Measurements from ENCODE around the gene GNB1. TPM values are rescaled to one million over a fixed set of nuclear protein-coding genes. Genes with fewer than 3 reads are reported as not detected.

GNB1 gene
- total and polyA plus RNA-seq, 2 of the 4 experiments (the other 2 are of a cell fraction), result 73.5 to 371 TPM

DNA sequence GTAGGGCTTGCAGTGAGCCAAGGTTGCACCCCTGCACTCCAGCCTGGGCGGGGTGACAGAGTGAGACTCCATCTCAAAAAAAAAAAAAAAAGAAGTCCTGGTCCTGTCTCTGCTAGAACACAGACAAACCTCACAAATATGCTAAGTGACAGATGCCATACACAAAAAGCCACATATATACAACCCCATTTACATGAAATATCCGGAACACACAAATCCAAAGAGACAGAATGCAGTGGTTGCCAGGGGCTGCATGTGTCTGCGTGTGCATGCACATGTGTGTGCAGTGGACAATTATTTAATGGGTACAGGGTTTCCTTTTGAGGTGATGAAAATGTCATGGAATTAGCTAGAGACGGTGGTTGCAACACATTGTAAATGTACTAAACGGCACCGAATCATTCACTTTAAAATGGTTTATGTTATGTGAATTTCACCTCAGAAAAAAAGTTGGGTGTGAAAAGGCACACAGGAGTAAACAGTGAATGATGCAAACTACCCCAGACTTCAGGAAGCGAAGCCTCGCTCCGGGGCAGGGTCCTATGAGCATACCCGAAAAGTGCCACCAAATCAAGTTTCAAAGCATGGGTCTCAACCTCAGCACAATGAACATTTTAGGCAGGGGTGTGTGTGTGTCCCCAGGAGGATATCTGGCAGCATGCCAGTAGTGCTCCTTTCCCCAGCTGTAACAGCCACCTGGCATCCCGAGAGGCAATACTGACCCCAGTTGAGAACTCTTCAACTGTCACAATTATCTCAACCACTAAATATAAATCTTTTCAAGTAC is 48.3 kb downstream of the GNB1 start:
- peaks cover 6% of the 10 kb centered on the region; the same call in 1 of the 2 replicates for H3K9me1 ChIP-seq (ENCODE audit: insufficient read depth, low read length)
- no TSS peak for BruUV-seq (replicated peaks)
- H2BK120ac ChIP-seq (ENCODE audit: low read depth, low read length), result no peak overlapping the region
- no peak overlapping the region for H3K4ac ChIP-seq (ENCODE audit: low read depth, low read length)
- CTCF ChIA-PET, result interaction anchor here (0.7 kb wide), 1 partner anchor 10 kb away, joined by 3 read pairs; no protein-coding TSS in a partner anchor
- no peaks in the 10 kb centered on the region for H3K4me1 ChIP-seq (ENCODE audit: control insufficient read depth, insufficient read depth, low read length)
- TF ChIP-seq NFE2L2 (IDR thresholded peaks at IDR 0.05; ENCODE audit: low read depth, low read length) (no peak), MAFK (IDR thresholded peaks at IDR 0.05; ENCODE audit: low read depth, low read length) (no peak), RFX5 (IDR thresholded peaks at IDR 0.05; ENCODE audit: low read depth, low read length) (no peak), USF2 (IDR thresholded peaks at IDR 0.05; ENCODE audit: low read depth, low read length) (no peak), MAZ (IDR thresholded peaks at IDR 0.05; ENCODE audit: borderline replicate concordance, low read depth, low read length) (no peak), POLR2A (IDR thresholded peaks at IDR 0.05; ENCODE audit: low read depth, low read length) (no peak), FOS (IDR thresholded peaks at IDR 0.05; ENCODE audit: low read depth, low read length) (no peak), MXI1 (IDR thresholded peaks at IDR 0.05; ENCODE audit: borderline replicate concordance, low read depth, low read length) (no peak)
- TF ChIP-seq, protein P1, sequence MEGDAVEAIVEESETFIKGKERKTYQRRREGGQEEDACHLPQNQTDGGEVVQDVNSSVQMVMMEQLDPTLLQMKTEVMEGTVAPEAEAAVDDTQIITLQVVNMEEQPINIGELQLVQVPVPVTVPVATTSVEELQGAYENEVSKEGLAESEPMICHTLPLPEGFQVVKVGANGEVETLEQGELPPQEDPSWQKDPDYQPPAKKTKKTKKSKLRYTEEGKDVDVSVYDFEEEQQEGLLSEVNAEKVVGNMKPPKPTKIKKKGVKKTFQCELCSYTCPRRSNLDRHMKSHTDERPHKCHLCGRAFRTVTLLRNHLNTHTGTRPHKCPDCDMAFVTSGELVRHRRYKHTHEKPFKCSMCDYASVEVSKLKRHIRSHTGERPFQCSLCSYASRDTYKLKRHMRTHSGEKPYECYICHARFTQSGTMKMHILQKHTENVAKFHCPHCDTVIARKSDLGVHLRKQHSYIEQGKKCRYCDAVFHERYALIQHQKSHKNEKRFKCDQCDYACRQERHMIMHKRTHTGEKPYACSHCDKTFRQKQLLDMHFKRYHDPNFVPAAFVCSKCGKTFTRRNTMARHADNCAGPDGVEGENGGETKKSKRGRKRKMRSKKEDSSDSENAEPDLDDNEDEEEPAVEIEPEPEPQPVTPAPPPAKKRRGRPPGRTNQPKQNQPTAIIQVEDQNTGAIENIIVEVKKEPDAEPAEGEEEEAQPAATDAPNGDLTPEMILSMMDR (conservative IDR thresholded peaks at IDR 0.05; ENCODE audit: low read depth, low read length), result no peak
- H4K5ac ChIP-seq (ENCODE audit: low read depth, low read length), result no peak overlapping the region
- no peak overlapping the region for H2BK15ac ChIP-seq (ENCODE audit: low read depth, low read length)
- no peak overlapping the region for H3K56ac ChIP-seq (ENCODE audit: extremely low read depth, insufficient read depth, low read length)
- H4K91ac ChIP-seq (ENCODE audit: insufficient read depth, low read depth, low read length), result no peak overlapping the region
- no peak overlapping the region for H3K4me2 ChIP-seq (ENCODE audit: low read depth, low read length)
- H3K9ac ChIP-seq (ENCODE audit: low read depth, low read length), result no peak overlapping the region
- no peak overlapping the region for H2AK9ac ChIP-seq (replicated peaks; ENCODE audit: low read depth, low read length, poor library complexity)
- H4K20me1 ChIP-seq (ENCODE audit: insufficient read depth, low read length), result peaks cover 100% of the 10 kb centered on the region
- peaks cover 4% of the 10 kb centered on the region for H3K36me3 ChIP-seq (ENCODE audit: control insufficient read depth, insufficient read depth, low read length)
- H2AK5ac ChIP-seq (ENCODE audit: low read depth, low read length), result no peak overlapping the region
- no peak overlapping the region for H2BK5ac ChIP-seq (ENCODE audit: low read depth, low read length, poor library complexity, severe bottlenecking)
- WGBS, 2 experiments (ENCODE audit: extremely low coverage in 2 of 2, insufficient read length in 1 of 2), result 82% methylated on average over 2 of the region's 11 CpGs; no CpG with 5 or more reads in 1 of the 2 experiments
- ATAC-seq (ENCODE audit: low read depth), result no peak
- no peak overlapping the region for H2AFZ ChIP-seq (replicated peaks; ENCODE audit: low read length, poor library complexity)
- peaks cover 0 to 55% of the 10 kb centered on the region in 2 experiments for H3K79me1 ChIP-seq (ENCODE audit: low read depth in 1 of 2, low read length in 2 of 2)
- in situ Hi-C loops (cut with MboI; ENCODE audit: low sequenced_read_pairs), result no loop called here
- no peak overlapping the region for H2BK20ac ChIP-seq (ENCODE audit: low read depth, low read length)
- no peaks in the 10 kb centered on the region for H3K27me3 ChIP-seq (ENCODE audit: control insufficient read depth, insufficient read depth, low read length)
- dilution Hi-C loops (cut with HindIII; ENCODE audit: low sequenced_read_pairs, unreplicated experiment), result no loop called here
- no peak overlapping the region for H3K14ac ChIP-seq (replicated peaks; ENCODE audit: low read depth, low read length)
- H3K4me3 ChIP-seq (ENCODE audit: insufficient read depth, low read depth, low read length), result no peak overlapping the region
- H3K18ac ChIP-seq (ENCODE audit: low read depth, low read length), result no peak overlapping the region
- no peak overlapping the region for H3K27ac ChIP-seq (ENCODE audit: insufficient read depth, low read length)
- POLR2A ChIA-PET (ENCODE audit: unreplicated experiment), result no interaction called here
- no peak overlapping the region for H3K23ac ChIP-seq (ENCODE audit: low read depth, low read length)
- H4K8ac ChIP-seq (ENCODE audit: low read depth in 2 of 2, low read length in 2 of 2), result no peak overlapping the region
- intact Hi-C loops (cut with micrococcal nuclease), result no loop called here
- H3K9me3 ChIP-seq (ENCODE audit: control insufficient read depth, insufficient read depth, low read length), result no peaks in the 10 kb centered on the region
- no peak for DNase-seq

All from IMR-90 (cell line).